ENCODE results near the gene ATXN1.

DNA sequence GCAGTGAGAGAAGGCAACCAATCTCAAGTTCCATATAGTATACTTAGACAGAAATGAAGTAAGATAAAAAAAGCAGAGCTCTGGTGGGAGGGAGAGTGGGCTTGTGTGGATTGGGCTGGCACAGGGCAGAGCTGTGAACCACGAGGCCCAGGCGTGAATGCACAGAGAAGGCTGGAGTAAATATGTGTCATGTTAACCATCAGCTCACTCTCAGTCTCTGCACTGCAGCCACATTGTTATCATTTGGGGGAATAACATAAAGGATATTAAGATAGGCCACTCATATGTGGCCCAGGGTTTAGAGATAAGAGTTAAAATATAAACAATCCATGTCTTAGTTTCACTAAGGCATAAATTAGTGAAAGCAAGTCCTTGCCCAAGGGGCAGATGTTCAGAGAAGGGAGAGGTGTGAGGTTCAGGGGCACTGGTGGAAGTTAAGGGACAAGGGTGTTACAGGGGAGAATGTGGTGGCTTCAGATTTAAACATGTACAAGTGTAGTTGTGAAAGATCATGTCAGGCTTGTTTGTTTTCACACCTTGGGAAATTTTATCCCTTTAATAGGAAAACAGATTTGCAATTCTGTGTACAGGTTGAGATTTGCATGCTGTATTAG lies 508.5 kb downstream of the ATXN1 start:
- TF ChIP-seq POLR2A (IDR thresholded peaks at IDR 0.05; ENCODE audit: low read length) (no peak), GATA1 (IDR thresholded peaks at IDR 0.05; ENCODE audit: low read depth, low read length) (no peak)
